ENCODE data around the gene ZNF574.

GRCh38 chr19:42093505-42093904 is 17.5 kb downstream of the ZNF574 start:
- TF ChIP-seq, protein P1, sequence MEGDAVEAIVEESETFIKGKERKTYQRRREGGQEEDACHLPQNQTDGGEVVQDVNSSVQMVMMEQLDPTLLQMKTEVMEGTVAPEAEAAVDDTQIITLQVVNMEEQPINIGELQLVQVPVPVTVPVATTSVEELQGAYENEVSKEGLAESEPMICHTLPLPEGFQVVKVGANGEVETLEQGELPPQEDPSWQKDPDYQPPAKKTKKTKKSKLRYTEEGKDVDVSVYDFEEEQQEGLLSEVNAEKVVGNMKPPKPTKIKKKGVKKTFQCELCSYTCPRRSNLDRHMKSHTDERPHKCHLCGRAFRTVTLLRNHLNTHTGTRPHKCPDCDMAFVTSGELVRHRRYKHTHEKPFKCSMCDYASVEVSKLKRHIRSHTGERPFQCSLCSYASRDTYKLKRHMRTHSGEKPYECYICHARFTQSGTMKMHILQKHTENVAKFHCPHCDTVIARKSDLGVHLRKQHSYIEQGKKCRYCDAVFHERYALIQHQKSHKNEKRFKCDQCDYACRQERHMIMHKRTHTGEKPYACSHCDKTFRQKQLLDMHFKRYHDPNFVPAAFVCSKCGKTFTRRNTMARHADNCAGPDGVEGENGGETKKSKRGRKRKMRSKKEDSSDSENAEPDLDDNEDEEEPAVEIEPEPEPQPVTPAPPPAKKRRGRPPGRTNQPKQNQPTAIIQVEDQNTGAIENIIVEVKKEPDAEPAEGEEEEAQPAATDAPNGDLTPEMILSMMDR (conservative IDR thresholded peaks at IDR 0.05; ENCODE audit: low read depth, low read length) = no peak
- no peak for TF ChIP-seq EZH2 (IDR thresholded peaks at IDR 0.05; ENCODE audit: borderline replicate concordance, low read depth, low read length, poor library complexity, severe bottlenecking)
